SK-N-SH treated with all-trans-retinoic acid at 6 μM for 48 hours (cell line): ENCODE results near the gene KRT20.
A peak's percentile ranks its signal among the peaks of the same experiment; 100 is the strongest.

Experiments
- ATAC-seq: fragments of 200-7000 bp; cut with Tn5 transposase; 3 replicates; pipeline ENCODE4 v1.9.1; 2020; ENCODE audit warnings: mild to moderate bottlenecking, moderate library complexity
- ARNTL ChIP-seq: fragments of 450-650 bp; formaldehyde crosslinking; IDR thresholded peaks from 2 replicates; pipeline ENCODE4 v1.5.0; 2020; ENCODE audit warnings: low read depth, mild to moderate bottlenecking, moderate library complexity, borderline replicate concordance
- BACH2 ChIP-seq: fragments of 250-450 bp; sonication (Bioruptor Pico); IDR thresholded peaks from 2 replicates; pipeline ENCODE4 v1.9.0; 2021; ENCODE audit warnings: mild to moderate bottlenecking, borderline replicate concordance
- CSDC2 ChIP-seq: fragments of 250-450 bp; sonication (Bioruptor Pico); IDR thresholded peaks from 2 replicates; pipeline ENCODE4 v1.5.0; 2020; ENCODE audit warnings: mild to moderate bottlenecking, moderate library complexity
- ESRRG ChIP-seq: fragments of 250-450 bp; sonication (Bioruptor Pico); IDR thresholded peaks from 2 replicates; pipeline ENCODE4 v1.6.1; 2021; ENCODE audit warnings: mild to moderate bottlenecking
- GLIS3 ChIP-seq: fragments of 250-450 bp; sonication (Bioruptor Pico); IDR thresholded peaks from 2 replicates; pipeline ENCODE4 v1.5.0; 2020; ENCODE audit warnings: mild to moderate bottlenecking, moderate library complexity
- ISL1 ChIP-seq: fragments of 250-450 bp; sonication (Bioruptor Pico); IDR thresholded peaks from 2 replicates; pipeline ENCODE4 v2.1.2; 2022; ENCODE audit warnings: mild to moderate bottlenecking, moderate library complexity
- OSR1 ChIP-seq: fragments of 250-450 bp; sonication (Bioruptor Pico); IDR thresholded peaks from 2 replicates; pipeline ENCODE4 v1.8.0; 2022; ENCODE audit warnings: moderate library complexity, mild to moderate bottlenecking, inconsistent platforms
- PPARA ChIP-seq: fragments of 250-450 bp; sonication (Bioruptor Pico); IDR thresholded peaks from 2 replicates; pipeline ENCODE4 v1.5.0; 2020; ENCODE audit warnings: mild to moderate bottlenecking, borderline replicate concordance
- RARB ChIP-seq: fragments of 250-450 bp; sonication (Bioruptor Pico); IDR thresholded peaks from 2 replicates; pipeline ENCODE4 v1.8.0; 2021; ENCODE audit warnings: mild to moderate bottlenecking, moderate library complexity
- SNAI2 ChIP-seq: fragments of 250-450 bp; sonication (Bioruptor Pico); IDR thresholded peaks from 2 replicates; pipeline ENCODE4 v1.5.0; 2020; ENCODE audit warnings: mild to moderate bottlenecking, moderate library complexity
- TOX ChIP-seq: fragments of 250-450 bp; sonication (Bioruptor Pico); IDR thresholded peaks from 2 replicates; pipeline ENCODE4 v1.8.0; 2021; ENCODE audit warnings: mild to moderate bottlenecking, moderate library complexity, borderline replicate concordance
- ZC3H10 ChIP-seq: fragments of 250-450 bp; sonication (Bioruptor Pico); IDR thresholded peaks from 2 replicates; pipeline ENCODE4 v1.5.1; 2021; ENCODE audit warnings: mild to moderate bottlenecking, moderate library complexity
- ZFP3 ChIP-seq: fragments of 250-450 bp; sonication (Bioruptor Pico); IDR thresholded peaks from 2 replicates; pipeline ENCODE4 v1.5.0; 2020; ENCODE audit warnings: mild to moderate bottlenecking, moderate library complexity
- ZNF70 ChIP-seq: fragments of 450-650 bp; formaldehyde crosslinking; IDR thresholded peaks from 2 replicates; pipeline ENCODE4 v1.5.0; 2020; ENCODE audit warnings: mild to moderate bottlenecking, moderate library complexity
- ZNF8 ChIP-seq: fragments of 450-650 bp; formaldehyde crosslinking; IDR thresholded peaks from 2 replicates; pipeline ENCODE4 v1.5.0; 2020; ENCODE audit warnings: mild to moderate bottlenecking, moderate library complexity
- TF ChIP-seq, protein P1 (sequence below): fragments of 250-450 bp; sonication (Bioruptor Pico); IDR thresholded peaks from 2 replicates; pipeline ENCODE4 v1.5.1; 2020; ENCODE audit warnings: low read depth, mild to moderate bottlenecking, moderate library complexity
- TF ChIP-seq, protein P2 (sequence below): fragments of 250-450 bp; sonication (Bioruptor Pico); IDR thresholded peaks from 2 replicates; pipeline ENCODE4 v1.5.0; 2020; ENCODE audit warnings: mild to moderate bottlenecking, moderate library complexity
- TF ChIP-seq, protein P3 (sequence below): fragments of 250-450 bp; sonication (Bioruptor Pico); IDR thresholded peaks from 2 replicates; pipeline ENCODE4 v1.5.1; 2021; ENCODE audit warnings: mild to moderate bottlenecking, moderate library complexity

The KRT20 gene

DNA sequence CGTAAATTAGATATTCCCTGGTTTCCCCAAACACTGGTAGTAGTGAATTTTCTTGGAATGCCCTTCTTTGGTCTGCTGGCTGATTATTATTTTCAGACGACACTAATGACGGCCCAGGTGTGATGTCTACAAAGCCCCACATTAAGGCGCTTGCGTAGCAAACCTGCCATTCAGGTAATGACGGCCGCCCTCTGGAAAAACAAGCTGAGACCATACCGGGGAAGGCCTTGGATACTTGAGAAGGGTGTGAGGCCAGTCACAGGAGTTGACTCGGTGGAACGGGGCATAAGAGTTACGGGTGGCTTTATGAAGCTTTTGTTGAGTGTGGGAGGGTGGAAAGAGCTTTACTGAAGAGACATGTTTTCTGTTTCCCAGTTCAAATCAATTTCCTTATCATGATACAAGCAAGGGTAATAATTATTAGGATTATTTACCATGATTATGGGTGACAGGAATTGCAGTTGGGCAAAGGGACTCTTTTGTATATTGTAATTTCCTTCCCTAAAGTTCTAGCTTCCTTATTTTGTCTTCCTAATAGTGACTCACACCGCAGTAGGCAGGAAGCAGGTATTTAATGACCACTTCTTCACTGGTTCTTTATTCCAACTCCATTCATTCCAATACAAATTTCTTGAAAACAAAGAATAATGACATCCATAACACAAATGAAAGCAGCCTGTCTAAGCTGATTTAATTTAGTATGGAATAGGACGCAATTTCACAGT is 27.6 kb upstream of the KRT20 start:
- TF ChIP-seq, protein P1, sequence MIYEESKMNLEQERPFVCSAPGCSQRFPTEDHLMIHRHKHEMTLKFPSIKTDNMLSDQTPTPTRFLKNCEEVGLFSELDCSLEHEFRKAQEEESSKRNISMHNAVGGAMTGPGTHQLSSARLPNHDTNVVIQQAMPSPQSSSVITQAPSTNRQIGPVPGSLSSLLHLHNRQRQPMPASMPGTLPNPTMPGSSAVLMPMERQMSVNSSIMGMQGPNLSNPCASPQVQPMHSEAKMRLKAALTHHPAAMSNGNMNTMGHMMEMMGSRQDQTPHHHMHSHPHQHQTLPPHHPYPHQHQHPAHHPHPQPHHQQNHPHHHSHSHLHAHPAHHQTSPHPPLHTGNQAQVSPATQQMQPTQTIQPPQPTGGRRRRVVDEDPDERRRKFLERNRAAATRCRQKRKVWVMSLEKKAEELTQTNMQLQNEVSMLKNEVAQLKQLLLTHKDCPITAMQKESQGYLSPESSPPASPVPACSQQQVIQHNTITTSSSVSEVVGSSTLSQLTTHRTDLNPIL (CRISPR knock-in tag) = no peak
- TF ChIP-seq CSDC2 (CRISPR knock-in tag) = no peak
- no peak for TF ChIP-seq ZC3H10 (CRISPR knock-in tag)
- TF ChIP-seq SNAI2 (CRISPR knock-in tag) = no peak
- no peak for TF ChIP-seq TOX (CRISPR knock-in tag)
- TF ChIP-seq RARB (CRISPR knock-in tag) = no peak
- no peak for TF ChIP-seq BACH2 (CRISPR knock-in tag)
- no peak for TF ChIP-seq ZFP3 (CRISPR knock-in tag)
- TF ChIP-seq, protein P2, sequence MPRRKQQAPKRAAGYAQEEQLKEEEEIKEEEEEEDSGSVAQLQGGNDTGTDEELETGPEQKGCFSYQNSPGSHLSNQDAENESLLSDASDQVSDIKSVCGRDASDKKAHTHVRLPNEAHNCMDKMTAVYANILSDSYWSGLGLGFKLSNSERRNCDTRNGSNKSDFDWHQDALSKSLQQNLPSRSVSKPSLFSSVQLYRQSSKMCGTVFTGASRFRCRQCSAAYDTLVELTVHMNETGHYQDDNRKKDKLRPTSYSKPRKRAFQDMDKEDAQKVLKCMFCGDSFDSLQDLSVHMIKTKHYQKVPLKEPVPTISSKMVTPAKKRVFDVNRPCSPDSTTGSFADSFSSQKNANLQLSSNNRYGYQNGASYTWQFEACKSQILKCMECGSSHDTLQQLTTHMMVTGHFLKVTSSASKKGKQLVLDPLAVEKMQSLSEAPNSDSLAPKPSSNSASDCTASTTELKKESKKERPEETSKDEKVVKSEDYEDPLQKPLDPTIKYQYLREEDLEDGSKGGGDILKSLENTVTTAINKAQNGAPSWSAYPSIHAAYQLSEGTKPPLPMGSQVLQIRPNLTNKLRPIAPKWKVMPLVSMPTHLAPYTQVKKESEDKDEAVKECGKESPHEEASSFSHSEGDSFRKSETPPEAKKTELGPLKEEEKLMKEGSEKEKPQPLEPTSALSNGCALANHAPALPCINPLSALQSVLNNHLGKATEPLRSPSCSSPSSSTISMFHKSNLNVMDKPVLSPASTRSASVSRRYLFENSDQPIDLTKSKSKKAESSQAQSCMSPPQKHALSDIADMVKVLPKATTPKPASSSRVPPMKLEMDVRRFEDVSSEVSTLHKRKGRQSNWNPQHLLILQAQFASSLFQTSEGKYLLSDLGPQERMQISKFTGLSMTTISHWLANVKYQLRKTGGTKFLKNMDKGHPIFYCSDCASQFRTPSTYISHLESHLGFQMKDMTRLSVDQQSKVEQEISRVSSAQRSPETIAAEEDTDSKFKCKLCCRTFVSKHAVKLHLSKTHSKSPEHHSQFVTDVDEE (CRISPR knock-in tag) = no peak
- TF ChIP-seq PPARA (CRISPR knock-in tag) = no peak
- no peak for TF ChIP-seq OSR1 (CRISPR knock-in tag)
- no peak for ATAC-seq

DNA sequence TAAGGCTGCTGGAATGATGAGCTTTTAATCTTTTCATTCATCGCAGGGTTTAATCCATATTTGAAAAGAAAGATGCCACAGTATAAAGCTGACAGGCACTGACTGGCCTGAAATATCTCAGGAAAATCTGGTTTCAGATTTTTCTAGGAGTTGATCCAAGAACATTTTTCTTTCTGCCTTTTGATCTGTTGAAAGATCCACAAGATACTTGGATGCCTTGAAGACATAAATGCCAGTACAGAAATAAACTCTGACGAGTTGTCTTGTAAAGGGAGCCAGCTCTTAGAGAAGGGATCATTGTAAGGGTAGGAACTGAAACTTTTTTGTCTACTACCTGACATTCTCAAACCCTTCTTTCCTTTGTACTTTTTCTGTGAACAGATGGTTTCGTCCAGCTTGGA is 25.4 kb upstream of the KRT20 start:
- TF ChIP-seq ISL1 = peak; percentile 51
- TF ChIP-seq, protein P2 (CRISPR knock-in tag) = no peak
- peak; percentile 48 for ATAC-seq

DNA sequence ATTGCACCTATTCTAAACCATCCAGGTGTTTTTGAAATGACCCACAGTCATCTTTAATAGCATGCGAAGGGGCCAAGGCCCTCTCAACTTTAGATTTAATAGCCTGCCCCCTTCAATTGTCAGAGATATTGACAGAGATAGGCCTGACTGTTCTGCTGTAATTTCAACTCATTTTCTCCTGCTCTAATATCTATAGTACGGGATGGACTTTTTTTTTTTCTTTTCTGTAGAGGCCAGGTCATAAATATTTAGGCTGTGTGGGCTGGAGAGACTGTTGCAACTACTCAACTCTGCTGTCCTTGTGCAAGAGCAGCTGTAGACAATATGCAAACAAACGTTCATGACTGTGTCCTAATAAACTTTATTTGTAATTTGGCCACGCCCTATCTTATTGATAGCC is 24.7 kb upstream of the KRT20 start:
- ATAC-seq = peak; percentile 42; the same call in 2 of the 3 replicates
- no peak for TF ChIP-seq ZFP3 (CRISPR knock-in tag)
- TF ChIP-seq, protein P2 (CRISPR knock-in tag) = no peak
- TF ChIP-seq GLIS3 (CRISPR knock-in tag) = no peak
- TF ChIP-seq ZC3H10 (CRISPR knock-in tag) = no peak
- TF ChIP-seq, protein P3, sequence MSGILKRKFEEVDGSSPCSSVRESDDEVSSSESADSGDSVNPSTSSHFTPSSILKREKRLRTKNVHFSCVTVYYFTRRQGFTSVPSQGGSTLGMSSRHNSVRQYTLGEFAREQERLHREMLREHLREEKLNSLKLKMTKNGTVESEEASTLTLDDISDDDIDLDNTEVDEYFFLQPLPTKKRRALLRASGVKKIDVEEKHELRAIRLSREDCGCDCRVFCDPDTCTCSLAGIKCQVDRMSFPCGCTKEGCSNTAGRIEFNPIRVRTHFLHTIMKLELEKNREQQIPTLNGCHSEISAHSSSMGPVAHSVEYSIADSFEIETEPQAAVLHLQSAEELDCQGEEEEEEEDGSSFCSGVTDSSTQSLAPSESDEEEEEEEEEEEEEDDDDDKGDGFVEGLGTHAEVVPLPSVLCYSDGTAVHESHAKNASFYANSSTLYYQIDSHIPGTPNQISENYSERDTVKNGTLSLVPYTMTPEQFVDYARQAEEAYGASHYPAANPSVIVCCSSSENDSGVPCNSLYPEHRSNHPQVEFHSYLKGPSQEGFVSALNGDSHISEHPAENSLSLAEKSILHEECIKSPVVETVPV (CRISPR knock-in tag) = no peak
- no peak for TF ChIP-seq PPARA (CRISPR knock-in tag)
- TF ChIP-seq CSDC2 (CRISPR knock-in tag) = no peak
- no peak for TF ChIP-seq ESRRG (CRISPR knock-in tag)
- no peak for TF ChIP-seq ISL1
- TF ChIP-seq SNAI2 (CRISPR knock-in tag) = no peak
- TF ChIP-seq ARNTL (CRISPR knock-in tag) = no peak
- no peak for TF ChIP-seq ZNF8 (CRISPR knock-in tag)
- no peak for TF ChIP-seq ZNF70
